Left hindlimb (tissue), 1 donor: Measurements from ENCODE around the gene GNAZ.

Experiments
- DNase-seq: peaks from one replicate; pipeline ENCODE4 v3.0.0-alpha.2; 2018

GNAZ gene

DNA sequence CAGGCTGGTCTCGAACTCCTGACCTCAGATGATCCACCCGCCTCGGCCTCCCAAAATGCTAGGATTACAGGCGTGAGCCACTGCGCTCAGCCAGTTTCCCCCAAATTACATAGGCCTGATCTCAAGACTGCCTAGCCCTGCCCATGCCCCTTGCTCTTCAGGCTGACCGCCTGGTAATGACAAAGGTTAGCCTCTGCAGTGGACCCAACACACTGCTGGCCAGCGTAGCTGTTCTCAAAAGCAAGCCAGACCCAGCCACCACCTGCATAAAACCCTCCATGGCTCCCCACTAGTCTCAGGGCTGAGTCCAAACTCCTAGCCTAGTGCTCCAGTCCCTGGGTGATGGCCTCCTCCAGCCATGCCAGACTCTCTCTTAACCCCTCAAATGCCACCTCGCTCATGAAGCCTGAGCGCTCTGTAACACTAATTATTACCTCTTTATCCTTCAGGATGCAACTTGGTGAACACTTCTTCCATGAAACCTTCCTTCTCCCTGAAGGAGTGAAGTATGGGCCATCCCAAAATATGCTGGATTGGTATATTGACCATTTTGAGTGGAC lies 72.3 kb downstream of the GNAZ start:
- no peak for DNase-seq

- DNase-seq: no peak
Measured at GRCh38 chr22:23143119-23143518, 72.8 kb downstream of the GNAZ start.

GRCh38 chr22:23144432-23144831 lies 74.1 kb downstream of the GNAZ start:
- DNase-seq: no peak

GRCh38 chr22:23144932-23145877 lies 74.9 kb downstream of the GNAZ start, which contains the start of gene RAB36:
TSS of gene RAB36 (plus strand) at chr22:23145477. CDS start at chr22:23146617, 1,140 bp downstream.
- peak; percentile 96 for DNase-seq

DNA sequence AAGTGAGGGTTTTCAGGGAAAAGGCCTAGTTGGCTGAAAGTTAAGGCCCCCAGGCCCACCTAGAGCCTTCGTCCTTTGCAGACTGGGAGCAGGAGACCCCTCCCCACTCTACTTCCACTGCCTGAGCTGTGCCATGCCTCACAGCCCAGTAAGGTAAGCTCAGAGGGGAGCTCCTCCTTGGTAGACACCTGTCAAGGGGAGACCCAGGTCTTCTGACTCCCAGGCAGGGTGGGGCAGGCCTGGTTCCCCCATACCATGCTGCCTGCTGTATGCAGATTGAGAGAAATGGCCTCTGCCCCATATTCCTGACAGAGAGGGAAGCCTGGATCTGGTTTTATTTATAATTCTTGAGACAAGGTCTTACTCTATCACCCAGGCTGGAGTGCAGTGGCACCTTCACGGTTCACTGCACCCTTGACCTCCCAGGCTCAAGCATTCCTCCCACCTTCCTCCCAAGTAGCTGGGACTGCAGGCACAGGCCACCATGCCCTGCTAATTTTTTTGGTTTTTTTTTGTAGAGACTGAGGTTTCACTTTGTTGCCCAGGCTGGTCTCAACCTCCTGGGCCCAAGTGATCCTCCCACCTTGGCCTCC lies 75.7 kb downstream of the GNAZ start:
- DNase-seq: no peak

DNA sequence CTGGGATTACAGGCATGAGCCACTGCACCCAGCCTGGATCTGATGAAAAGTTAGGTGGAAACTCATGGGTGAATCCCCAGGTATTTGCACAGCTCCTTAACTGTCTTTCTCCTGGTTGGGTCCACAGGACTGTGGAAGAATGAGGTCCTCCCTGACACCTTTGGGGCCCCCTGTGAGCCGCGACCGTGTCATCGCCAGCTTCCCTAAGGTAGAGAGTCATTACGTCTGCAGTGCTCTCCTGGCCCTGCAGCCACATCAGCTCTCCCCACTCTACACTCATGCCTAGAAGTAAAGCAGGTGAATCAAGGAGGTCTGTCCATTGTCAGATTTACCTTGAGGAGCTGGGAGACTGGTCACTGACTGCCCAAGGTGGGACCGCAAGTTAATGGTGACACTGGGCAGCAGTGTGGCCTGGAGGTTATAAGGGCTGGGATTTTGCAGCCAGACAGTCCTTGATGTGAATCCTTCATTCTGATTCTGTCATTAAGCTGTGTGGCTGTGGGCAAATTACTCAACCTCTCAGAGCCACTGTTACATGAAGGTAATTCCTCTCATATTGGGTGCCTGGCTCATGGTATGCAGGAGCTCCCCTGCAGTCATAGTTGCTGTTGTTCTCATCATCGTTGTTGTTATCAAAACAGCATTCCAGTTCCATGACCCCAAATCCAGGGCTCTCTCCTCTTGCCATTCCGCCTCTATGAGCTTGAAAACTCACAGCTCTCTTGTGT lies 76.3 kb downstream of the GNAZ start:
- no peak for DNase-seq

DNA sequence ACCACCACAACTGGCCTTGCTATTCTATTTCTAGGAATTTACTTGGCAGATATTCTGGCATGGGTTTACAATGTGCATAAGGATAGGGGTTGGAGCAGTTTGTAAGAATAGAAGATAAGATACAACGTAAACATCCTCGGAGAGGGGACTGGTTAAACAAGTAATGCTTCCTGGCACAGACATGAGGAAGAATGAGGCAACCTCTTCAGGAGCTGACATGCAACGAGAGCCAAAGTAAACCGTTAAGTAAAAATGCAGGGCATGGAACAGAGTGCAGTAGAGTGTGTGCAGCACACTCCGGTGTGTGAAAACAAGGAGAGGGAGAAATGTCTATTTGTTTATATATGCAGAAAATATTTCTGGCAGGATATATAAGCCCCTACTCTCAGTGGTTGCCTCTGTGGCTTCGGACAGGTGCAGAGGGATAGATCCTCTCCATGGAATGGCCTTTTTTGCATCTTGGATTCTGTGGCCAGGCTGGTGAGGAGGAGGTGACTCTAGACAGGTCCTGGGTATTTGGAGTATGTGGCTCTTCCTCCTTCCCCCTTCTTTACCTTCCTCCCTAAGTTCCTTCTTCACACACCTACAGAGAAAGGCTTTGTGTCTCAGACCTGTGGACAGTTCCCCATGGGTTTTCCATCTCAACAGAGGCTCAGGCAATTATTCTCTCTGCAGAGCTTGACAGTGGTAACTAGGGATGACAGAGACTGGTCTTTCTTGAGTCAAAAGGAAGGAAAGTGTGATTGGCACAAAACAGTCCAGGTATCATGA lies 77.5 kb downstream of the GNAZ start:
- DNase-seq: no peak

- no peak for DNase-seq
Measured at GRCh38 chr22:23149743-23150238, 79.5 kb downstream of the GNAZ start.

GRCh38 chr22:23150762-23151161 lies 80.4 kb downstream of the GNAZ start:
- no peak for DNase-seq

- no peak for DNase-seq
Measured at GRCh38 chr22:23151827-23152226, 81.5 kb downstream of the GNAZ start.

DNA sequence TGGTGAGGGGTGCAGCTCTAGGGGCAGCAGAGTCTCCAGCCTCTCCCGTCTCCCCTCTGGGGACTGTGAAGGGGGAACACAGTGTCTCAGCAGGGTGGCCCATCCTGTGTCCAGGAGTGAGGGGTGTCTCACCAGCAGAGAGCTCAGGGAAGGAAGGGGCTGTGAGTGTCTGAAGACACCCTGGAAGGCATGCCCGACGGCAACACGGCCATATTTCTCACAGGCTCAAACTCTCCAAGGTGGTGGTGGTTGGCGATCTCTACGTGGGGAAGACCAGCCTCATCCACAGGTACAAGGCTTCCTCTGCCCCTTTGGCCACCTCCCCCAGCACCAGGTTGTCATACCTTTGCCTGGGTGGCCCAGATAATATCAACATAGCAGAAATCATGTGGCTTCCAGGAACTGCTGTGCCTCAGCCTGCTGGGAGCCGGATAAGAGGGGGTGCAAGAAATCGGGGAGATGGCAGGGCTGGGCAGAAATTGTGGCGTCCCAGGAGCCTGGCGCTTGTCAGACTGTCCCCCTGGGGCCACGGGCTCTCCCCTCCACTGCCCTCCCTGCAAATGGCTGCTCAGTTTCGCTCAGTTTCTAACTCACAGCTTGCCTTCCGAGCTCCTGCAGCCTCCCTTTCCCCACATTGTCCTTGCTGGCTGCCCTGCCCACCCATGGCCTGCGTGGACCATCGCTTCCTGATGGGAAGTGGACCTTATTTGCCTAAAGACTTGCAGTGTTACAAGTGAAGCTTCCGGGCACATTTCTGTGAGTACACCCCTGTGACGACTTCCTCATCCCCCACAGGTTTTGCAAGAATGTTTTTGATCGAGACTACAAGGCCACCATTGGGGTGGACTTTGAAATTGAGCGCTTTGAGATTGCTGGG lies 82.2 kb downstream of the GNAZ start:
- no peak for DNase-seq

- no peak for DNase-seq
Measured at GRCh38 chr22:23153994-23154393, 83.7 kb downstream of the GNAZ start.

GRCh38 chr22:23154461-23154860 lies 84.1 kb downstream of the GNAZ start:
- DNase-seq: no peak

- no peak for DNase-seq
Measured at GRCh38 chr22:23155143-23155542, 84.8 kb downstream of the GNAZ start.

- DNase-seq: no peak
Measured at GRCh38 chr22:23155831-23156230, 85.5 kb downstream of the GNAZ start.

DNA sequence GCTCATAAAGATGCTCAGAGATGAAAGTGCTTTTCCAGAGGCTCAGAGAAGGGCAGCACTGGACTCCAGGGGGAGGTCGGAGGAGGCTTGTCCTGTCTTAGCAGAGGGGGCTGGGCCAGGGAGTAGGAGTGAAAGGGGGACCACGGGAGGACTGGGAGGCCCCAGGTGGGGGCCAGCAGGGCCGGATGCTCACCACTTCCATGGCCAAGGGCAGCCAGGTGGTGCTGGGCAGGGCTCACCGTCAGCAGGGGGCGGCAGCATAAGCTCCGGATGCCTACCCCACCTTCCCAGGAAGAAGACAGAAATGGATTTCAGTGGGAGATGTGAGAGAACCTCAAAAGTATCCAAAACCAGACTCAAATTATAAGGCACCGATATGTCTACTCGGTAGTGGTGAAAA lies 86.0 kb downstream of the GNAZ start:
- no peak for DNase-seq

DNA sequence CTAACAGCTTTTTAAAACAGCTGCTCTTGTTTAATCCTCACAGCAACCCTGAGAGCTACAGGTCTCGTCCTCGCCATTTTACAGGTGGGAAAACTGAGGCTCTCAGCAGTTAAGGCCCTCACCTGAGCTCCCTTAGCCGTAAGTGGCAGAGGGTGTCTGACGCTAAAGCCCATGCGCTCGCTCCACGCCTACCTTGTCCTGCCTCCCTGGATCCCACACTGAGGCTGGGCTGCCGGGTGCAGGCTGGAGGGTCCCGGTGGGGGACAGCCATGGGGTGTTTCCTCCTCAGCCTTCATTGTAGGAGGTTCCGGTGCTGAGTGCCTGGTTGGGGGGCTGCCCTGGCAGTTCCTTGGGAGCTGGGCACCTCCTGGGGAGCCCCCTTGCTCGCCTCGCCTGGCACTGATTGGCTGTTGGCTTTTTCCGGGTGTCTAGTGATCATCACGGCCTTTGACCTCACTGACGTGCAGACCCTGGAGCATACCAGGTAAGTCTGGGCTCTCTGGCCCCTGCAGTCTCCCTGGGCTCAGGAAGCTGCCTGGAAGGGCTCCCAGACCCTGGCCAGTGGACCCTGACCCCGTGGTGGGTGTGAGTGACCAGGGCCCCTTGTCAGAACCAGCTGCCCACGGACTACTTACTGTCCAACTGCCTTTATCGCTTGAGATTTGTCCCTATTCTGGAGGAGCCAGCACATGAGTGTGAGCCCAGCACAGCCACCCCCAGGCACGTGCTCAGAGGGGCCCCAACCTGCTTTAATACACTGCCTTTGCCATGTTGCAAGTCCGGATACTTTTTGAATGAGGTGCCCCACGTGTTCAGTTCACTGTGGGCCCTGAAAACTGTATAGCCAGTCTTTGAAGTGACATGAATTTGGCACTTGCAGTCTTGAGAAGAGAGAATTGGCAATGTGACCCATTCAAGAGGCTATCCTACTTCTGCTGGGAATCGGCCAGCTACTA lies 87.5 kb downstream of the GNAZ start:
- no peak for DNase-seq

- DNase-seq: no peak
Measured at GRCh38 chr22:23158516-23159290, 88.4 kb downstream of the GNAZ start.

DNA sequence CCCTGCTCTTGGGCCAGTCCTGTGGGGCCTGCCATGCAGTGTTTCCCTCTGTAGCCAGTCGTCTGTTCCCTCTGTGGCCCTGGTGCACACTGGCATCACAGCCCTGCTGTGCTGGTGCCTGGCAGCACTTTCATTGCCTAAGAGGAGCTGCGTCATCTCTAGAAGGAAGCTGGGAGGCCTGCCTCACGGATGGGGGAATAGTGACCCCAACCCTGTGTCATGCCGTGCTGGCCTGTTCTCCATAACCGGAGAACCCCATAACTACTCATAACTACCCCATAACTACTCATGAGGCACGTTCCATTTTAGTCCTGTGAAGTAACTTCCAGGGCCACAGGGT lies 88.9 kb downstream of the GNAZ start:
- no peak for DNase-seq
